Thyroid gland (tissue), 4 donors: Measurements from ENCODE around the gene DERL3.

Experiments used
- POLR2A ChIP-seq, 2 donors: fragments of 450-650 bp; IDR thresholded peaks; one replicate each; pipeline ENCODE4 v1.6.1; 2017; ENCODE audit warnings: antibody characterized with exemption in 2 of 2, mild to moderate bottlenecking in 2 of 2, moderate library complexity in 1 of 2
- TF ChIP-seq, protein P1 (sequence below), 6 experiments: fragments of 200-600 bp in 3 of 6; fragments of 450-650 bp in 3 of 6; sonication (generic) in 3 of 6; IDR thresholded peaks; one replicate each; pipeline ENCODE4 v1.5.1; 2016 to 2019; ENCODE audit warnings: antibody characterized with exemption in 6 of 6, mild to moderate bottlenecking in 2 of 6, inconsistent platforms in 1 of 6, moderate library complexity in 1 of 6

DNA sequence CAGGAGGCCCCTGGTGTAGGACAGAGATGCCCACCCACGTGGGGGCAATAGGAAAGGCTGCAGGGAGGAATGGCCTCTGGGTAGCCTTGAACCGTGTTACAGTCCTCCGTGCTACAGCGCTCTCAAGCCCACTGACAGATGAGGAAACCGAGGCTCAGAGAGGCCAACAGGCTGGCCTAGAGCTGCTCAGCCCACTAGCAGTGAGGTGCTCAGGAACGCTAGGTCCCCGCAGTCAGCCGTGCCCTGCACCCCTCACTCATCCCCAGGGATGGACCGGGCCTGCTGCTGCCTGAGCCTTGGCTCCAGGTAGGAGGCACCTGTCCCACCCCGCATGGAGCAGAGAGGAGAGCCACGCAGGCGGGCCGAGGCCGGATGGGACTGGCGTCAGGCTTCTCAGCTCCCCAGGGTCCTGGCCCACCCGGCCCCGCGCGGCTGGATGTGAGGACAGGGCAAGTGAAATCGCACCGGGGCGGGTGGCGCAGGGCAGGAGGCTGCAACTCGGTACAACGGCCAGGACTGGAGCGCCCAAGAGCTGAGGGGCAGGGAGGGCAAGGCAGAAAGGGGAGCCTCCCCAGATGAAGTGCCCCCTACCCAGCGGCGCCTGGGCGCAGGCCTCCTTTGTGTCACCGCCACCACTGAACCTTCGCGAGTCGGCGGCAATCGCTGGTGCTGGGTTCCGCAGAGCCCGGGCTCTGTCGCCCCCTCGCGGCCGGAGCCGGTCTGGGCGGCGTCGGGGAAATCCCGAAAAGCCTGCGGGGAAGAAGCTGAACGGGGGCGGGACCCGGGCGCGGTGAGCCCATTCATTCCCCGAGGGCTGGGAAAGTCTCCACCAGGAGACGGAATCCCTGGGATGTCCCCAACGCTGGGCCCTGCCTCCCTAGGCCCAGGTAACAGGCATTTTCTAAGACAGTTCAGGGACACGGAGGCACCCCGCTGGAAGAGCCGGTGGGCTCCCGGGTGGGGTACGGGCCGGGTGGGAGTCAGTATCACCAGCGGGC is 10.5 kb upstream of the DERL3 start:
- TF ChIP-seq, protein P1, sequence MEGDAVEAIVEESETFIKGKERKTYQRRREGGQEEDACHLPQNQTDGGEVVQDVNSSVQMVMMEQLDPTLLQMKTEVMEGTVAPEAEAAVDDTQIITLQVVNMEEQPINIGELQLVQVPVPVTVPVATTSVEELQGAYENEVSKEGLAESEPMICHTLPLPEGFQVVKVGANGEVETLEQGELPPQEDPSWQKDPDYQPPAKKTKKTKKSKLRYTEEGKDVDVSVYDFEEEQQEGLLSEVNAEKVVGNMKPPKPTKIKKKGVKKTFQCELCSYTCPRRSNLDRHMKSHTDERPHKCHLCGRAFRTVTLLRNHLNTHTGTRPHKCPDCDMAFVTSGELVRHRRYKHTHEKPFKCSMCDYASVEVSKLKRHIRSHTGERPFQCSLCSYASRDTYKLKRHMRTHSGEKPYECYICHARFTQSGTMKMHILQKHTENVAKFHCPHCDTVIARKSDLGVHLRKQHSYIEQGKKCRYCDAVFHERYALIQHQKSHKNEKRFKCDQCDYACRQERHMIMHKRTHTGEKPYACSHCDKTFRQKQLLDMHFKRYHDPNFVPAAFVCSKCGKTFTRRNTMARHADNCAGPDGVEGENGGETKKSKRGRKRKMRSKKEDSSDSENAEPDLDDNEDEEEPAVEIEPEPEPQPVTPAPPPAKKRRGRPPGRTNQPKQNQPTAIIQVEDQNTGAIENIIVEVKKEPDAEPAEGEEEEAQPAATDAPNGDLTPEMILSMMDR (IDR thresholded peaks at IDR 0.05): peak; percentile 78 to 97 (median 96)
- no peak for TF ChIP-seq POLR2A (IDR thresholded peaks at IDR 0.05)
